ENCODE measurements around the gene ASB2. TPM values are rescaled to one million over a fixed set of nuclear protein-coding genes. Genes with fewer than 3 reads are reported as not detected.

Gene ASB2
- total and polyA plus RNA-seq, 7 experiments from 2014 or later: 0.32 to 63.1 (median 1.4) TPM; not detected in 2

DNA sequence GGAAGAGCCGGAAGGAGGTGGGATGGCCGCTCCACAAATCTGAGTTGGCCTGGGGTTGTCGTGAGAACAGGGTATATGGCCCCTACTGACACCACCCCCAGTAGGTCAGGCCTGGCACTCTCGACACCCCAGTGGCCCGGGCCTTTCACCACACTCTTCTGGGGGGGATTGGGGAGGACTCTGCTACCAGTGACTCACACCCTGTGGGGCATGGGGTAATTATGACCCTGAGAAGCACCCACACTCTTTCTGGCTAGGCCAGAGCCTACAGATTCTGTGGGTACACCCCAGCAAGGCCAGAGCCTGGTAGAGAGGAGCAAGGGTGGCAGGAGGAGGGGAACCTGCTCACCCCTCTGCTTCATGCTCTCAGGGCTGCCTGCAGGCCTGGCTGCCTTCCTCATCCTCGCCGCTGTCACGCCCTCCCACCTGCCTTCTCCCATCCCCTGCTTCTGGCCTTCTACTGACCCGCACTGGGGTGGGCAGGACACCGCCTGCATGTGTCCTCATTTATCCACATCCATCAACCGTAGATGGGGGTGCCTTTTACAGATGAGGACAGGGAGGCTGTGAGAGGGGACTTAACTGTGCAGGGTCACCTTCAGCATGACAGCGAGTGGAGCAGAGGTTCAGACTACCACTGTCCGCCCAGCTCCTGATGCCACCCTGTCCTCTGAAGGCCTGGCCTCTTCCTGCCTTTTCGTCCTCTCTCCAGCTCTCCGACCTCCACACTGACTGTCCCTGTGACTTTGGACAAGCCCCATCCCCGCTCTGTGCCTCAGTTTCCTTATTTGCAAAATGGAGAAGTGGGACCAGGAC is 18.4 kb downstream of the ASB2 start:
- Mint-ChIP-seq H3K27ac (peak overlapping the region in 2 of 9 donors; percentile 28 to 100), H3K4me1 (peaks cover 55 to 95% (median 79%) of the 10 kb centered on the region in 7 donors), H3K27me3 (no peaks in the 10 kb centered on the region), H3K4me3 (peak overlapping the region in 3 of 10 donors; percentile 4 to 87 (median 53)), H3K36me3 (peaks cover 0 to 32% (median 0%) of the 10 kb centered on the region in 5 donors), H3K9me3 (no peaks in the 10 kb centered on the region)
- H3K4me1 ChIP-seq (ENCODE audit: control insufficient read depth in 2 of 2, insufficient read depth in 2 of 2, low read length in 2 of 2): peaks cover 64 to 93% of the 10 kb centered on the region in 2 donors
- no peaks in the 10 kb centered on the region for H3K9me3 ChIP-seq (ENCODE audit: control insufficient read depth in 2 of 3, low read length in 3 of 3)
- no peak overlapping the region for H3K27ac ChIP-seq (ENCODE audit: low read depth, low read length)
- H3K27me3 ChIP-seq (ENCODE audit: control insufficient read depth in 2 of 2, insufficient read depth in 2 of 2, low read length in 2 of 2): no peaks in the 10 kb centered on the region
- ChIA-PET CTCF (interaction anchor here (0.8 to 18.5 kb wide), 3 partner anchors 12 to 19 kb away, joined by 4 to 388 read pairs (median 27); no protein-coding TSS in a partner anchor), POLR2A (interaction anchor here (0.5 to 4.0 kb wide), 5 partner anchors 10 to 211 kb away, joined by 3 to 32 read pairs (median 12); no protein-coding TSS in a partner anchor)
- DNase-seq (no peak), ATAC-seq (no peak)
- no peaks in the 10 kb centered on the region for H3K36me3 ChIP-seq (ENCODE audit: control insufficient read depth in 2 of 3, insufficient read depth in 3 of 3, low read length in 3 of 3)
- intact Hi-C loops (cut with micrococcal nuclease): loop anchor here (5.0 kb wide), 3 partner anchors 44 to 219 kb away; partner anchors contain the start of gene PPP4R4 (in 1 of the 2)
- H3K4me3 ChIP-seq (ENCODE audit: low read length): no peak overlapping the region

DNA sequence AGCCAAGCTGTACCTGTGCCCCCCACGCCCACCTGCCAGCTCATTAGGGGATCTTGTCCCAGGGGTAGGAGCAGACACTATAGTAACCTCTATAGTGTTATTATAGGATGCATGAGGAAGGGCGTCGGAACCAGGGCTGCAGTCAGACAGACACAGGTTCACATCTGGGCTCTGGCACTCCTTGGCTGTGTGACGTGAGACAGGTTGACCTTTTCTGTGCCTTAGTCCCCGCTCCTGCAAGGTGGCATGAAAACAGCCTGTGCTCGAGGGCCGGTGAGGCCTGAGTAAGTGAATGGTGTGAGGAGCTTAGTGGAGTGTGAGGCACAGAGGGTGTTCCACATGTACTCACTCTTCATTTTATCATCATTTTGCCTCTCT is 19.0 kb downstream of the ASB2 start:
- H3K4me1 Mint-ChIP-seq: peaks cover 55 to 95% (median 78%) of the 10 kb centered on the region in 7 donors
- POLR2A ChIA-PET: interaction anchor here (0.5 to 3.9 kb wide), 3 partner anchors 22 to 212 kb away, joined by 3 to 32 read pairs (median 3); no protein-coding TSS in a partner anchor
- H3K4me1 ChIP-seq (ENCODE audit: control insufficient read depth in 2 of 2, insufficient read depth in 2 of 2, low read length in 2 of 2): peaks cover 58 to 90% of the 10 kb centered on the region in 2 donors
- no peaks in the 10 kb centered on the region for H3K27me3 ChIP-seq (ENCODE audit: control insufficient read depth in 2 of 2, insufficient read depth in 2 of 2, low read length in 2 of 2)
- peaks cover 0 to 34% (median 0%) of the 10 kb centered on the region in 5 donors for H3K36me3 Mint-ChIP-seq
- H3K4me3 Mint-ChIP-seq: peak overlapping the region in 6 of 10 donors; percentile 25 to 90 (median 36)
- no peaks in the 10 kb centered on the region for H3K9me3 Mint-ChIP-seq
- no peaks in the 10 kb centered on the region for H3K27me3 Mint-ChIP-seq
- H3K36me3 ChIP-seq (ENCODE audit: control insufficient read depth in 2 of 3, insufficient read depth in 3 of 3, low read length in 3 of 3): no peaks in the 10 kb centered on the region
- no peak overlapping the region for H3K4me3 ChIP-seq (ENCODE audit: low read length)
- DNase-seq (no peak), ATAC-seq (no peak)
- no peaks in the 10 kb centered on the region for H3K9me3 ChIP-seq (ENCODE audit: control insufficient read depth in 2 of 3, low read length in 3 of 3)
- H3K27ac Mint-ChIP-seq: peak overlapping the region in 5 of 9 donors; percentile 18 to 100 (median 54)
- intact Hi-C loops (cut with micrococcal nuclease): loop anchor here (5.0 kb wide), 3 partner anchors 45 to 220 kb away; partner anchors contain the start of gene PPP4R4 (in 1 of the 2)
- CTCF ChIA-PET: interaction anchor here (0.8 kb wide), 1 partner anchor 14 kb away, joined by 4 read pairs; no protein-coding TSS in a partner anchor
- no peak overlapping the region for H3K27ac ChIP-seq (ENCODE audit: low read depth, low read length)

DNA sequence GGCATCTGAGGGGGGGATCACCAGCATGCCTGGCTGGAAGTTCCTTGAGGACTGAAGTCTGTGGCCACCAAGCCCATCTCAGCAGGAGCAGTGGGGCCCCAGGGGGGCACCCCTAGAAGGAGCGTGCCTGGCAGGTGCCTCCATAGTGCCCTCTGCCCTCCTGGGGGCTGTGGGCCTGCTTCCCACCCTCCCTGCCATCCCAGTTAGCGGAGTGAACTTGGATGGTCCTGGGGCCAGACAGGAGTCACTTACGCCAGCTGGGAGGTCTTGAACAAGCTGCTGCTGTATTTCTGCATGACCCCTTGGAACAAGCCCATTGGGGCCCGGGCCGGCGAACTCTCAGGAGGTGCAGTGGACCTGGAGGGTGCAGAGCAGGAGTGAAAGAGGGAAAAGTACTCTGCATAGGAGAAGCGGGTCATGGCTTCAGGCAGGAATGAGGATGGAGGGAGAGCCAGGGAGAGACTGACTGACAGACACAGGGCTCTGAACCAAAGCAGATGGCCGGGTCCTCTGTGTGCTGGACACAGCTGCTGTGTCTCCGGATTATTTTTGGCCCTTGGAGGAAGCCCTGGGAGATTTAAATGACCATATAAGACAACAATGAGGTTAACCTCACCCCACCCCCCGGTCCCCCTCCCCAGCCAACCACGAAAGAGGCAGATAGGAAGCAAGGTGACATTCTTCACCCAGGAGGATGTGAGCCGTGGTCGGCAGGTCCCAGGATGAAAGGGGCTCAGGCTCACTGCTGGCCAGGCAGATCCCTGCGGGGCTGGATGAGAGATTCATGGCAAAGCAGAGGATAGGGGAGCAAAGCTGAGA is 19.6 kb downstream of the ASB2 start:
- peaks cover 53 to 98% (median 74%) of the 10 kb centered on the region in 7 donors for H3K4me1 Mint-ChIP-seq
- no peaks in the 10 kb centered on the region for H3K9me3 Mint-ChIP-seq
- DNase-seq: no peak
- H3K27ac ChIP-seq (ENCODE audit: low read depth, low read length): no peak overlapping the region
- no peak overlapping the region for H3K4me3 ChIP-seq (ENCODE audit: low read length)
- ChIA-PET POLR2A (interaction anchor here (1.1 to 1.5 kb wide), 4 partner anchors 11 to 26 kb away, joined by 3 to 5 read pairs (median 3); no protein-coding TSS in a partner anchor), CTCF (interaction anchor here (0.8 to 2.3 kb wide), 2 partner anchors 14 to 17 kb away, joined by 4 to 11 read pairs; no protein-coding TSS in a partner anchor)
- intact Hi-C loops (cut with micrococcal nuclease): loop anchor here (5.0 kb wide), 3 partner anchors 46 to 221 kb away; partner anchors contain the start of gene PPP4R4 (in 1 of the 2)
- H3K27me3 ChIP-seq (ENCODE audit: control insufficient read depth in 2 of 2, insufficient read depth in 2 of 2, low read length in 2 of 2): no peaks in the 10 kb centered on the region
- H3K36me3 ChIP-seq (ENCODE audit: control insufficient read depth in 2 of 3, insufficient read depth in 3 of 3, low read length in 3 of 3): no peaks in the 10 kb centered on the region
- H3K4me1 ChIP-seq (ENCODE audit: control insufficient read depth in 2 of 2, insufficient read depth in 2 of 2, low read length in 2 of 2): peaks cover 57 to 84% of the 10 kb centered on the region in 2 donors
- H3K9me3 ChIP-seq (ENCODE audit: control insufficient read depth in 2 of 3, low read length in 3 of 3): no peaks in the 10 kb centered on the region
- peaks cover 0 to 33% (median 0%) of the 10 kb centered on the region in 5 donors for H3K36me3 Mint-ChIP-seq
- H3K27me3 Mint-ChIP-seq: no peaks in the 10 kb centered on the region
- H3K4me3 Mint-ChIP-seq: peak overlapping the region in 7 of 10 donors; percentile 18 to 90 (median 33)
- no peak for ATAC-seq
- peak overlapping the region in 5 of 9 donors; percentile 18 to 100 (median 54) for H3K27ac Mint-ChIP-seq

DNA sequence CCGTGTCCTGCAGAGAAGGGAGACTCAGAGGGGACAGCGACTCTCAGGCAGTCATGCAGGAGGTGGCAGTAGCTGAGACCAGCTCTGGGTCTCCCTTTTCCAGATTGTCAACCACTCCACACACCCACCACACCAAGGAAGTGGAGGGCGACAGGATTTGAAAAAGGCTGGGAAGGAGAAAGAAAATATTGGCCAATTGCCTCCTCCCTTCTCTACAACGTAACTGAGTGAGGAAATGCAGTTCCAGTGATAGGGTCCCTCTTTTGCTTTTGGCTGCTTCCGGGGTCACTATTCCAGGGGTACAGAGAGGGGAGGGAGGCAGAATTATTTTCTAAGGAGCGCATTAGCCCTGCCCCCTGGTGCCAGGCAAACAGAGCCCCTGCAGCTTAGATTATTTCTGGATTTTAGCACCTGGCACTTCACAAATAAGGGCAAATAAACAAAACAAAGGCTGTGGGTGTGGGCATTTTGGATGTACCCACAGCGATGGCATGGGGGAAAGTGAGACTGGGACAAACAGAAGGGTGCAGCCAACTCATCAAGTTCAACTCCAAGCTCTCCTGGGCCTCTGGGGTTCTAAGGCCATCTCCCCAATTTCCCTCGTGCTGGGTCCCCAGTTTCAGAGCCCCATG is 20.4 kb downstream of the ASB2 start:
- ATAC-seq (no peak), DNase-seq (no peak)
- Mint-ChIP-seq H3K4me1 (peaks cover 48 to 96% (median 67%) of the 10 kb centered on the region in 7 donors), H3K9me3 (no peaks in the 10 kb centered on the region), H3K4me3 (peak overlapping the region in 6 of 10 donors; percentile 25 to 90 (median 60)), H3K36me3 (peaks cover 0 to 29% (median 0%) of the 10 kb centered on the region in 5 donors), H3K27me3 (no peaks in the 10 kb centered on the region), H3K27ac (peak overlapping the region in 2 of 9 donors; percentile 28 to 100)
- Histone ChIP-seq H3K9me3 (ENCODE audit: control insufficient read depth in 2 of 3, low read length in 3 of 3) (no peaks in the 10 kb centered on the region), H3K36me3 (ENCODE audit: control insufficient read depth in 2 of 3, insufficient read depth in 3 of 3, low read length in 3 of 3) (no peaks in the 10 kb centered on the region), H3K4me1 (ENCODE audit: control insufficient read depth in 2 of 2, insufficient read depth in 2 of 2, low read length in 2 of 2) (peaks cover 57 to 76% of the 10 kb centered on the region in 2 donors), H3K27ac (ENCODE audit: low read depth, low read length) (no peak overlapping the region), H3K4me3 (ENCODE audit: low read length) (peak overlapping the region; percentile 52), H3K27me3 (ENCODE audit: control insufficient read depth in 2 of 2, insufficient read depth in 2 of 2, low read length in 2 of 2) (no peaks in the 10 kb centered on the region)
- intact Hi-C loops (cut with micrococcal nuclease): loop anchor here (2.0 to 5.0 kb wide), 4 partner anchors 15 to 221 kb away; partner anchors contain the start of gene PPP4R4 (in 1 of the 2)
- POLR2A ChIA-PET: interaction anchor here (1.1 to 1.8 kb wide), 5 partner anchors 12 to 26 kb away, joined by 3 to 5 read pairs (median 3); partner anchors contain the start of gene ASB2
- CTCF ChIA-PET: interaction anchor here (0.9 to 2.3 kb wide), 3 partner anchors 13 to 20 kb away, joined by 3 to 11 read pairs (median 4); no protein-coding TSS in a partner anchor

DNA sequence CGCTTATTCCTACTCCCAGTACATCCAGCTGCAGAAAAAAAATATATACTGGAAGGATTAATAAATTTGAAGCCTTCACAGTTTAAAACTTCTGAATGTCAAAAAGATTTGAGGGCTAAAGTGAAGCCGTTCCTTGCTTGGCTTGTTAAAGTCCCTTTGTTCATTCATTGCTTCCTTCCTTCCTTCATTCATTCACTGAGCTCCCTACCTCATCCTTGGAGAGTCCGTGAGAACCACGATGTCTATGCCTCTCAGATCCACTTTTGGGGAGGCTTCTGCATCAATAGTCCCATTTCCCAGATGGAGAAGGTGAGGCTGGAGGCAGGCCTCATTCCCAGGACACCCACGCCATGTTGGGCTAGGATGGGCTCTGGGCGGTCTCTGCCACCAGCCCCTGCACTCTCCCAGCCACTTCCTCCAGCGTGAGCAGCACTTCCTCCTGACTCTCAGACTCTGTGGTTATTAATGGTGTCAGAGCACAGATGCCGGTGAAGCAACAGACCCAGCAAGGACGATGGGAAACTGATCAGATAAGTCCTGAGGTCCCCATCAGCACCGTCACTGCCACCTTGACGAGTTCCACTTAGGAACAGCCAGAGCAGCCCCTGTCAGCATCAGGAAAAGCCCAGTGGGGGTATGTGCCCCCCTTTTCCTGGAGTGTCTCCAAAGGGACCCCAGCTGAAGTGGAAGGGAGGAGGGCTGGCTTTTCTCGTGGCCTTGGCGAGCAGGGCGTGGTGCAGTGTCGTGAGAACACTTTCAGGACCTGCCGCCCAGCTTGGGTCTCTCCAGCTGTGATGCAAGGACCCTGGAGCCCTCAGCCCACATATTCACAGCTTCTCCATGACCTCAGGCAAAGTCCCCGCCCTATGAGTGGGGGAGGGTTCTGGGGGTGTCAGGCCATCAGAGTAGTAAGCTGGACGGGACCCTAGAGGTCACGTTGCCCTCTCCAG is 21.2 kb downstream of the ASB2 start:
- H3K4me1 ChIP-seq (ENCODE audit: control insufficient read depth in 2 of 2, insufficient read depth in 2 of 2, low read length in 2 of 2): peaks cover 52 to 68% of the 10 kb centered on the region in 2 donors
- Mint-ChIP-seq H3K9me3 (no peaks in the 10 kb centered on the region), H3K4me1 (peaks cover 42 to 97% (median 59%) of the 10 kb centered on the region in 7 donors), H3K4me3 (peak overlapping the region in 9 of 10 donors; percentile 20 to 90 (median 58)), H3K27me3 (no peaks in the 10 kb centered on the region), H3K36me3 (peaks cover 0 to 36% (median 0%) of the 10 kb centered on the region in 5 donors), H3K27ac (peak overlapping the region in 6 of 9 donors; percentile 1 to 100 (median 66))
- ATAC-seq: peak; percentile 59
- H3K4me3 ChIP-seq (ENCODE audit: low read length): peak overlapping the region; percentile 52
- POLR2A ChIA-PET: interaction anchor here (1.2 to 1.8 kb wide), 6 partner anchors 9 to 21 kb away, joined by 3 to 5 read pairs (median 4); partner anchors contain the start of gene ASB2
- intact Hi-C loops (cut with micrococcal nuclease): loop anchor here (2.0 to 5.0 kb wide), 4 partner anchors 16 to 222 kb away; partner anchors contain the start of gene PPP4R4 (in 1 of the 2)
- CTCF ChIA-PET: interaction anchor here (0.7 to 2.3 kb wide), 4 partner anchors 12 to 19 kb away, joined by 3 to 11 read pairs (median 4); no protein-coding TSS in a partner anchor
- H3K27ac ChIP-seq (ENCODE audit: low read depth, low read length): no peak overlapping the region
- DNase-seq: peak in 1 of 9 donors; percentile 24
- H3K27me3 ChIP-seq (ENCODE audit: control insufficient read depth in 2 of 2, insufficient read depth in 2 of 2, low read length in 2 of 2): no peaks in the 10 kb centered on the region
- no peaks in the 10 kb centered on the region for H3K9me3 ChIP-seq (ENCODE audit: control insufficient read depth in 2 of 3, low read length in 3 of 3)
- no peaks in the 10 kb centered on the region for H3K36me3 ChIP-seq (ENCODE audit: control insufficient read depth in 2 of 3, insufficient read depth in 3 of 3, low read length in 3 of 3)
